GM23248 (cell line): ENCODE data around the gene TIMM13. TPM values are rescaled to one million over a fixed set of nuclear protein-coding genes. Genes with fewer than 3 reads are reported as not detected.

Experiments
- DNase-seq: peaks from one replicate; pipeline ENCODE4 v3.0.0-alpha.2; 2015
- H2AFZ ChIP-seq: fragments of 200-600 bp; sonication (generic); 2 replicates; pipeline ENCODE4 v1.6.1; 2016; ENCODE audit warnings: antibody characterized with exemption
- H3F3A ChIP-seq: fragments of 200-600 bp; sonication (generic); 2 replicates; pipeline ENCODE4 v1.6.1; 2016; ENCODE audit warnings: mild to moderate bottlenecking, antibody characterized with exemption, mixed run types; ENCODE audit not compliant: insufficient read depth
- H3K27ac ChIP-seq: fragments of 200-600 bp; sonication (generic); 2 replicates; pipeline ENCODE4 v1.5.1; 2016; ENCODE audit warnings: mild to moderate bottlenecking
- H3K27me3 ChIP-seq: fragments of 200-600 bp; sonication (generic); replicated peaks from 2 replicates; pipeline ENCODE4 v1.6.1; 2016; ENCODE audit warnings: mild to moderate bottlenecking; ENCODE audit not compliant: insufficient read depth
- H3K36me3 ChIP-seq: fragments of 200-600 bp; sonication (generic); 2 replicates; pipeline ENCODE4 v1.6.1; 2016; ENCODE audit warnings: low read depth, mild to moderate bottlenecking
- H3K4me1 ChIP-seq: fragments of 200-600 bp; sonication (generic); 2 replicates; pipeline ENCODE4 v1.6.1; 2016; ENCODE audit warnings: mild to moderate bottlenecking; ENCODE audit not compliant: insufficient read depth
- H3K4me2 ChIP-seq: fragments of 200-600 bp; sonication (generic); one replicate; pipeline ENCODE4 v1.6.1; 2016; ENCODE audit warnings: mild to moderate bottlenecking; ENCODE audit not compliant: unreplicated experiment
- H3K4me3 ChIP-seq: fragments of 200-600 bp; sonication (generic); 2 replicates; pipeline ENCODE4 v1.5.1; 2016; ENCODE audit warnings: mild to moderate bottlenecking
- H3K79me2 ChIP-seq: fragments of 200-600 bp; sonication (generic); 2 replicates; pipeline ENCODE4 v1.6.1; 2016; ENCODE audit warnings: mild to moderate bottlenecking; ENCODE audit not compliant: insufficient read depth
- H3K9ac ChIP-seq: fragments of 200-600 bp; sonication (generic); 2 replicates; pipeline ENCODE4 v1.6.1; 2016; ENCODE audit warnings: mild to moderate bottlenecking
- H3K9me2 ChIP-seq: fragments of 200-600 bp; sonication (generic); 2 replicates; pipeline ENCODE4 v1.6.1; 2016; ENCODE audit warnings: mixed run types, mild to moderate bottlenecking, moderate library complexity; ENCODE audit not compliant: insufficient read depth
- H3K9me3 ChIP-seq: fragments of 200-600 bp; sonication (generic); one replicate; pipeline ENCODE4 v1.6.1; 2017; ENCODE audit warnings: low read depth
- H4K20me1 ChIP-seq: fragments of 200-600 bp; sonication (generic); 2 replicates; pipeline ENCODE4 v1.6.0; 2016; ENCODE audit not compliant: insufficient read depth
- EZH2 ChIP-seq: fragments of 200-600 bp; sonication (generic); IDR thresholded peaks from 2 replicates; pipeline ENCODE4 v1.6.1; 2018; ENCODE audit warnings: antibody characterized with exemption, mild to moderate bottlenecking; ENCODE audit not compliant: insufficient read depth, poor library complexity, severe bottlenecking
- EZH2phosphoT487 ChIP-seq: fragments of 200-600 bp; sonication (generic); IDR thresholded peaks from 2 replicates; pipeline ENCODE4 v1.6.1; 2018; ENCODE audit warnings: antibody characterized with exemption, moderate library complexity, mild to moderate bottlenecking, low read depth; ENCODE audit not compliant: insufficient read depth
- WGBS, 2 experiments: methylation state at CpG; one replicate each; pipeline ENCODE4 v1.1.6; 2015 to 2017; ENCODE audit warnings: low lambda C conversion rate in 2 of 2, low coverage in 1 of 2; ENCODE audit errors: missing lambda C conversion rate in 2 of 2; 5-methylcytosine and 5-hydroxymethylcytosine counted together
- in situ Hi-C: fragments of 300-500 bp; cut with MboI; formaldehyde crosslinking; loops from 2 replicates; pipeline ENCODE4 v1.15.0; 2020
- polyA plus RNA-seq: library from polyadenylated mRNA; unstranded; fragments of >200 nt; fragmentation: Nextera tagmentation; extraction: Ambion mirVana; gene quantifications from 2 replicates; pipeline ENCODE4 v1.2.1, GENCODE V29; 2016
- total RNA-seq: library from RNA; depleted of rRNA; stranded (reverse); fragments of >200 nt; shearing (Covaris generic); gene quantifications from 2 replicates; pipeline ENCODE4 v1.2.3, GENCODE V29; 2014

Gene TIMM13
- total and polyA plus RNA-seq, 2 experiments from 2014 or later = 57.6 to 143 TPM

DNA sequence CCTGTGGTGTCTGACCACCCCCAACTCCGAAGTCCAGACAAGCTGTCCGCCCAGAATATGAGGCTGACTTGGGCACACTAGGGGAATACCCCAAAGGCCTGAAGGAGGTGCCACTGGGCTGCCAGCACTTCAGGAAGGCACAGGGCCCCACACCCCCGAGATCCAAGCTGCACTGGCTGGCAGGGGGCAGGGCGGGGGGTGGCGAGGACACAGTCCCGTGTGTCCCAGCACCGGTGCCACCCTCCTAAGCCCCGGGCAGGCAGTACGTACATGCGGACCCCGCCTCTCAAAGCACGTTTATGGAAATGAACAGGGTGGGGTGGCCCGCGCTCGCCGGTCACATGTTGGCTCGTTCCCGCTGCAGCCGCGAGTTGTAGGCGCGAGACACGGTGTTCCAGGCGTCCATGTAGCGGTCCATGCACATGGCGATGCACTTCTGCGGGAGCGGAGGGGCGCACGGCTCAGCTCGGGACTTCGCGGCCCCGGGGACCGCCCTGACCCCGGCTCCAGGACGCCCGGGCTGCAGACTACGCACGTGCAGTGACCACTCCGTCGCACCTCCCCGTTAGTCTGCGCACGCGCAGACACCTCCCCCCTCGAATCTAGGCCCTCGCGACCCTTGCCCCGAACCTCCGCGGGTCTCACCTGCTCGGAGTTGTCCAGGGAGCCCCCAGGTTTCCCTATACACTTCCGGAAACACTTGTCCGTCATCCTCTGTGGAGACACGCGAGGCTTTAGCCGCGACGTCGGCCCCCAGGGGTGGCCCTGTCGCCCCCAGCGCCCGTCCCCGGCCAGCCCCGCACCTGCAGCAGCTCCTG is 566 bp downstream of the TIMM13 start:
- peak; percentile 60 for DNase-seq
- H3K36me3 ChIP-seq = no peaks in the 10 kb centered on the region
- 6 to 7% methylated on average over 50 to 59 of the region's 66 CpGs for WGBS, 2 experiments

DNA sequence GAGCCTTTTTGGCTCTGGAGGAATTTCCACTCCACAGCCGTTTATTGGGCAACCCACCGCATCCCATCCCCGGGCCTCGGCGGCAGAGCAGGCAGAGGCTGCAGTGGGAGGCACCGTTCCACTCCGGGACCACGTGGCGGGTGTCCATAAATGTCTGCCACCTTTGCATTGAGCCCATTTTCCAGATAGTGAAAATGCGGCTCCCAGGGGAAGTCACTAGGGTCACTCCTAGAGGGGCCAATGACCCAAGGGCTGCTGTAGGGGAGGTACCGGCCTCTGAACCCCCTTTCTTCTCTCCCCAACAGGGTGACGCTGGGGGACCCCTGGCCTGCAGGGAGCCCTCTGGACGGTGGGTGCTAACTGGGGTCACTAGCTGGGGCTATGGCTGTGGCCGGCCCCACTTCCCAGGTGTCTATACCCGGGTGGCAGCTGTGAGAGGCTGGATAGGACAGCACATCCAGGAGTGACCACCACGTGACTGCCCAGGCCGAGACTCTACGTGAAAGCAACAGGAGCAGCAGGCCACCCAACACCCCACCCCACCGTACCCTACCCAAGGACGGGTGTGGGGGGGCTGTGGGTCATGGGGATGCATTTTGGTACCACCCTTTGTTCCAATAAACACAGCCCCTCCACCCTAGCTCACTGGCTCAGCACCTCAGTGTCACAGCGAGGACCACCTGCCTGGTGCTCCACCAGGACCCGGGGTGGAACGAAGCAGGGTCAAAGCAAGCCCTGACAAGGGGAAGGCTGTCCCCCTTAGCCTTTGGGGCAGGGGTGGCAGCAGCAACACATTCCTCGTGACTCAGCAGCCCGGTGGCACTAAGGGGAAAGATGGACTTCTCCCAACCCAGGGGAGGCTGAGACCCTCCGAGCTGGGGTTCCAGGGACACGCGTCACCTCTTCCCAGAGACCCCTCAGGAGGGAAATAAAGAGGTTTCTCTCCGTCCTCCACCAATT is 1.5 kb downstream of the TIMM13 start:
- TF ChIP-seq EZH2phosphoT487 (no peak), EZH2 (no peak)
- Histone ChIP-seq H3F3A (peaks cover 16% of the 10 kb centered on the region; the same call in 1 of the 2 replicates), H3K9me2 (no peaks in the 10 kb centered on the region), H3K9me3 (no peaks in the 10 kb centered on the region), H3K27ac (peak overlapping the region; percentile 92), H4K20me1 (no peaks in the 10 kb centered on the region), H3K79me2 (peaks cover 52% of the 10 kb centered on the region), H3K36me3 (no peaks in the 10 kb centered on the region), H3K4me2 (peak overlapping the region; percentile 82), H3K27me3 (no peaks in the 10 kb centered on the region), H3K4me3 (peak overlapping the region; percentile 89), H3K4me1 (peaks cover 17% of the 10 kb centered on the region), H2AFZ (no peak overlapping the region), H3K9ac (peak overlapping the region; percentile 96)
- WGBS, 2 experiments = 52% methylated on average over 27 to 29 of the region's 29 CpGs
- DNase-seq = no peak
- in situ Hi-C loops = no loop called here

More for the DNA sequence above, 566 bp downstream of the TIMM13 start:
- peak overlapping the region; percentile 72 for H2AFZ ChIP-seq
- no peaks in the 10 kb centered on the region for H4K20me1 ChIP-seq
- H3K27me3 ChIP-seq = no peaks in the 10 kb centered on the region
- peak overlapping the region; percentile 82 for H3K4me2 ChIP-seq
- TF ChIP-seq EZH2 (no peak), EZH2phosphoT487 (no peak)
- in situ Hi-C loops = no loop called here
- peaks cover 48% of the 10 kb centered on the region for H3K79me2 ChIP-seq
- no peaks in the 10 kb centered on the region for H3K9me2 ChIP-seq
- H3K27ac ChIP-seq = peak overlapping the region; percentile 92
- H3K9me3 ChIP-seq = no peaks in the 10 kb centered on the region
- peak overlapping the region; percentile 96 for H3K9ac ChIP-seq
- H3K4me1 ChIP-seq = peaks cover 17% of the 10 kb centered on the region
- peak overlapping the region; percentile 89 for H3K4me3 ChIP-seq
- peaks cover 16% of the 10 kb centered on the region; the same call in 1 of the 2 replicates for H3F3A ChIP-seq

DNA sequence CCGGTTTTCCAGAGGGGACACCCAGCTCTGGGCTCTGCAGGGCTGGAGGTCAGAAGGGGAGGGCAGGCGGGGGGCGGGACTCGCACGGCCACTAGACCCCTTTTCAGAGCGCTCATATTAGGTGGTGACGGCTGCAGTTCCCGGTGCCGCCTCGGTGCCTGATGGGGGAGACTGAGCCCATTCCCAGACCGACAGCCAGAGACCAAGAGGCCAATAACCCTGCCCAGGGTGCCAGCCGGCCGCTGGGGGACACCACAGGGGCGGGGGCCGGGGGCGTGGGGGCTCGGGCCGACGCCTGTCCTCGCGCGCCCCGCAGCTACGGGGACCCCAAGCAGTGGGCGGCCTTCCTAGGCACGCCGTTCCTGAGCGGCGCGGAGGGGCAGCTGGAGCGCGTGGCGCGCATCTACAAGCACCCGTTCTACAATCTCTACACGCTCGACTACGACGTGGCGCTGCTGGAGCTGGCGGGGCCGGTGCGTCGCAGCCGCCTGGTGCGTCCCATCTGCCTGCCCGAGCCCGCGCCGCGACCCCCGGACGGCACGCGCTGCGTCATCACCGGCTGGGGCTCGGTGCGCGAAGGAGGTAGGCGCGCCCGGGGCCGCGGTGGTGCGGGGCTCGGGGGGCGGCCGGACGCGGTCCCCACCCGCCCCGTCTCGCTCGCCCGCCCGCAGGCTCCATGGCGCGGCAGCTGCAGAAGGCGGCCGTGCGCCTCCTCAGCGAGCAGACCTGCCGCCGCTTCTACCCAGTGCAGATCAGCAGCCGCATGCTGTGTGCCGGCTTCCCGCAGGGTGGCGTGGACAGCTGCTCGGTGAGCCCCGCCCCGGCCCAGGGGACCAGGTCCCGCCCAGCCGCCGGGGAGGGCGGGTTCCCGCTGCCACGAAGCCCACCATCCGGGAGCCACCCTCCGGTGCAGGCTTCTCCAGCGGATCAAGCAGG is 2.4 kb downstream of the TIMM13 start:
- WGBS, 2 experiments = 5 to 7% methylated on average over 30 to 90 of the region's 101 CpGs
- Histone ChIP-seq H4K20me1 (no peaks in the 10 kb centered on the region), H3F3A (peaks cover 9% of the 10 kb centered on the region; the same call in 1 of the 2 replicates), H3K27me3 (no peaks in the 10 kb centered on the region), H3K4me2 (peak overlapping the region; percentile 82), H2AFZ (no peak overlapping the region), H3K79me2 (peaks cover 52% of the 10 kb centered on the region), H3K9me3 (no peaks in the 10 kb centered on the region), H3K27ac (peak overlapping the region; percentile 13; the same call in 1 of the 2 replicates), H3K4me1 (peaks cover 17% of the 10 kb centered on the region), H3K9me2 (no peaks in the 10 kb centered on the region), H3K9ac (peak overlapping the region; percentile 96), H3K4me3 (peak overlapping the region; percentile 89), H3K36me3 (no peaks in the 10 kb centered on the region)
- peak; percentile 92 for DNase-seq
- TF ChIP-seq EZH2phosphoT487 = no peak
- TF ChIP-seq EZH2 = no peak
- in situ Hi-C loops = no loop called here
